SK-N-SH (cell line): ENCODE measurements around the gene LRMDA.

Source experiments
- IRF3 ChIP-seq: fragments of 150-350 bp; IDR thresholded peaks from 2 replicates; pipeline ENCODE4 v1.6.1; 2016; ENCODE audit warnings: mild to moderate bottlenecking, low read depth, low read length
- RAD21 ChIP-seq: IDR thresholded peaks from 2 replicates; pipeline ENCODE4 v1.6.1; 2012; ENCODE audit warnings: mild to moderate bottlenecking, low read length
- USF1 ChIP-seq: IDR thresholded peaks from 2 replicates; pipeline ENCODE4 v1.4.0; 2012; ENCODE audit warnings: low read depth, borderline replicate concordance
- ZBTB33 ChIP-seq: IDR thresholded peaks from 2 replicates; pipeline ENCODE4 v1.4.0; 2012; ENCODE audit warnings: low read depth, borderline replicate concordance

DNA sequence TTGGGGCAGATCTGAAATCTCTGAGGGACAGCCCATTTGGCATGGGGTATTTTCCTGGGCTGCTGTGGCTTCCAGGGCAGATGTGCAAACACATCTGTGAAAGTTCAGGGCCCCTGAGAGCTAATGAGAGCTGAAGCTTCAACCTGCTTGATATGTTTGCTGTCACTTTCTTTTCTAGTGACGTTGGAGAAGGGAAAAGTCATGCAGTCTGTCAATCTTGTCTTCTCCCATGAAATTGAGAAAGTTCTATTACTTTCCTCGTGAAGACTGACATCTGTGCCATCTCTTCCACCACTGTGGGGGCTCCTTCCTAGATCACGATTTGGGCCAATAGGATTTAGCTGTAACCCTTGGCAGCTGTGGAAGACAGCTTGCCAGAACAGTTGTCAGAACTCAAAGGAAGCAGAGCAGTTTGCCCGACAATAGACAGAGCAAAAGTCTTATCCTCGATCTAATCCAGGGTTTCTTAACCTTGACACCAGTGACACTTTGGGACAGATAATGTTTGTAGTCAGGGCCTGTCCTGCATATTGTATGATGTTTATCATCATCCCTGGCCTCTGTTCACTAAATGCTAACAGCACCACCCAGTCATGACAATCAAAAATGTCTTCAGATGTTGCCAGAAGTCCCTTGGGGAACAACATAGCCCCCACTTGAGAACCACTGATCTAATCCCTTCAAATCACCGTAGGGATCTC, 586.5 kb downstream of the LRMDA start:
- TF ChIP-seq IRF3 (no peak), USF1 (no peak), RAD21 (no peak), ZBTB33 (no peak)
